ENCODE data around the gene AEBP1.

DNA sequence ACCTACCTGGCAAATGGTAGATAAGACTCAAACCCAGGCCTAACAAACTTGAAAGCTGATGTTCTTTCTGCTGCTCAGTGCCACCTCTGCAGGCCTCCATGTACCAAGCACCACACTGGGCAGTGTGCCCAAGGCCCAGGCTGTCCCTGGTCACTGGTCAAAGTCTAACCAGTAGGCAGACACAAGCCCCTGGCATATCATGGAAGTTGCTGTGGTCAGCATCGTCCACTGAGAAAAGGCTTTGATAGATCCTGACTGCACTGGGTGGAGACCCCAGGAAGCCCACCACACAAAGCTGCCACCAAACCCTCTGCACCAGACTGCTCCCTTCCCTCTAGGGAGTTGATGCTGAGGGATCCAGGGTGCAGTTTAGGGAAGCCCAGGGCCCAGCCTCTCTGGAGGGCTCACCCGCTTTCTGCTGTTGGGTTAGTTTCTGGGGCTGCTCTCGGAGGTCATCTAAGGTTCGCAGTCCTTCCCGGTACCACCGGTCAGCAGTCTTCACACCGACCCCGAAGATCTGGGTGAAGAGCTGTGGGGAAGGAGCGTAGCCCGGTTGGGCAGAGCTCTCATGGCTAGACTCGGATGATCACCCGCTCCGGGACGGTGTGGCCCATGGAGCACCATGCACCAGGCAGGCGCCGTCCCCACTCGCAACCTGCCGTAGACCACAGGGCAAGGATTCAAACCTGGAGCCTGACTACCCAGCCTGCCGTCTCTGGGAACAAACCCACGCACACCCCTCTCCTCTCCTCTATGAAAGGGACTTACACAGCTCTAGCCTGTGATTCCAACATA lies 27.8 kb upstream of the AEBP1 start:
- TF ChIP-seq CTCF (IDR thresholded peaks at IDR 0.05) (peak in 1 of 7 experiments; percentile 5), POLR2A (IDR thresholded peaks at IDR 0.05) (no peak)
